BE2C (cell line): ENCODE measurements around the gene PATL1.
A peak's percentile ranks its signal among the peaks of the same experiment; 100 is the strongest.

Source experiments
- DNase-seq: peaks from one replicate; pipeline ENCODE4 v3.0.0-alpha.2; 2020
- H3K27me3 ChIP-seq: fragments of 250-450 bp; sonication (Bioruptor Pico); 2 replicates; pipeline ENCODE4 v1.5.1; 2020; ENCODE audit warnings: mild to moderate bottlenecking
- H3K36me3 ChIP-seq: fragments of 250-450 bp; sonication (Bioruptor Pico); 2 replicates; pipeline ENCODE4 v1.5.1; 2020; ENCODE audit warnings: mild to moderate bottlenecking
- H3K4me1 ChIP-seq: fragments of 250-450 bp; sonication (Bioruptor Pico); 2 replicates; pipeline ENCODE4 v1.5.1; 2020
- H3K4me3 ChIP-seq: 2 replicates; pipeline ENCODE4 v1.5.1; 2011; ENCODE audit warnings: low read depth, low read length
- H3K9me3 ChIP-seq: fragments of 250-450 bp; sonication (Bioruptor Pico); 2 replicates; pipeline ENCODE4 v1.5.1; 2020
- TF ChIP-seq, protein P1 (sequence below): IDR thresholded peaks from 2 replicates; pipeline ENCODE4 v1.5.1; 2012; ENCODE audit warnings: mild to moderate bottlenecking, low read depth, low read length

PATL1 gene

DNA sequence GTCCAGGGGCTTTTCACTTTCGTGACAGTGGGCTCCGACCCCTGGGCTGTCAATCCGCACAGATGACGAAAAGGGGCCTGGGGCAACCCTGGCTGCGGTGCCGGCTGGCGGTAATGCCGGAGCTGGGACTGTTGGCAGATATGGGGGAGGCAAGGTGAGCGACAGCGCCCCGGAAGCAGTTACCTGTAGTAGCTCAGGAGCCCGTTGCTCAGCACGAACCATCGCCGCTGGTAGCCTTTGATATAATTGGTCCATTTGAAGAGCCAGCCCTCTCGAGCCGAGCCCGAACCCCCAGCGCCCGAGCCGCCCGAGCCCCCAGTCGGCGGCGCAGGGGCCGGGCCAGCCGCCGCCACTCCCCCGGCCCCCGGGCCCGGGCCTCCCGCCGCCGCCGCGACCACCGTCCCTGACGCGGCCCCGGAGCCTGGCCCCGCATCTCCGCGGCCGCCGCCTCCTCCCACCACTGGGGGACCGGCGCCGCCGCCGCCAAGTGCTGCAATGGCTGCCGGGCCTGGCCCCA, 53.7 kb downstream of the PATL1 start:
- Histone ChIP-seq H3K4me1 (no peaks in the 10 kb centered on the region), H3K27me3 (no peaks in the 10 kb centered on the region), H3K4me3 (peak overlapping the region; percentile 82), H3K36me3 (peaks cover 1% of the 10 kb centered on the region; the same call in 1 of the 2 replicates), H3K9me3 (no peaks in the 10 kb centered on the region)
- peak; percentile 11 for DNase-seq
- TF ChIP-seq, protein P1, sequence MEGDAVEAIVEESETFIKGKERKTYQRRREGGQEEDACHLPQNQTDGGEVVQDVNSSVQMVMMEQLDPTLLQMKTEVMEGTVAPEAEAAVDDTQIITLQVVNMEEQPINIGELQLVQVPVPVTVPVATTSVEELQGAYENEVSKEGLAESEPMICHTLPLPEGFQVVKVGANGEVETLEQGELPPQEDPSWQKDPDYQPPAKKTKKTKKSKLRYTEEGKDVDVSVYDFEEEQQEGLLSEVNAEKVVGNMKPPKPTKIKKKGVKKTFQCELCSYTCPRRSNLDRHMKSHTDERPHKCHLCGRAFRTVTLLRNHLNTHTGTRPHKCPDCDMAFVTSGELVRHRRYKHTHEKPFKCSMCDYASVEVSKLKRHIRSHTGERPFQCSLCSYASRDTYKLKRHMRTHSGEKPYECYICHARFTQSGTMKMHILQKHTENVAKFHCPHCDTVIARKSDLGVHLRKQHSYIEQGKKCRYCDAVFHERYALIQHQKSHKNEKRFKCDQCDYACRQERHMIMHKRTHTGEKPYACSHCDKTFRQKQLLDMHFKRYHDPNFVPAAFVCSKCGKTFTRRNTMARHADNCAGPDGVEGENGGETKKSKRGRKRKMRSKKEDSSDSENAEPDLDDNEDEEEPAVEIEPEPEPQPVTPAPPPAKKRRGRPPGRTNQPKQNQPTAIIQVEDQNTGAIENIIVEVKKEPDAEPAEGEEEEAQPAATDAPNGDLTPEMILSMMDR = no peak

DNA sequence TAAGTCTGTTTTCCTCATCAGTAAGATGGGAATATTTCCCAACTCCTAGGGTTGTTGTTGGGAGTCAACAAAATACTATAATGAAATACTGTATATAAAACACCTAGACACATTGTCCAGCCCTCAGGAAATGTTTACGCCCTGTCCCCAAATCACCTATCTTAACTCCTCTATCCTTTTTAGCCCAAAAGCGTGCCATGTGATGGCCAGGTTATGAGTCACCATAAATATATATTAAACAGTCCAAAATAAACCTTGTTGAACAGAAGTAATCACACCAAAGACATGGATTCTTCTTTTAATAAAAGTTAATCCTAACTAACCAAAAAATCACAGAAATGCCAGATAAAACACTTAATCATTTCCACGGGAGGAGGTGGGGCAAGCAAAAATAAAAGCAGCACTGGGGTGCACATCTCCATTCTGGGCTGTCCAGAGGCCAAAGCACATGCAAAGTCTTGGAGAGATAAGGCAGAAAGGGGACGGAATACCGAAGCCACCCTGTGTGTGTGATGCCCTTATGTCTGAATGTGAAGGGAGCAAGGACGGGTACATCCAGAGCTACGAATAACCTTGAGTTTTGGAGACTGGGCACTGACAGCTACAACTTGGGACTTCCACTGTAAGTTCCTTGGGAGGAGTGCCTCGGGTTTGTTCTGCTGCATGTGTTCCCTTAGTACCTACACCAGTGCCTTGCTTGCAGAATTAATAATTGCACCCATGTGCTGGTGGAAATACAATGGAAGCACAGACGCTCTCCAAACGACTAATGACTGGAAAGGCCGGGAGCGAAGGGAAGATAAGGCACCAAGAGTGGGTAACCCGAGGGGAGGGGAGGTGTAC, 54.3 kb downstream of the PATL1 start:
- TF ChIP-seq, protein P1 = no peak
- Histone ChIP-seq H3K9me3 (no peaks in the 10 kb centered on the region), H3K4me3 (peak overlapping the region; percentile 82), H3K4me1 (no peaks in the 10 kb centered on the region), H3K36me3 (peaks cover 2% of the 10 kb centered on the region; the same call in 1 of the 2 replicates), H3K27me3 (no peaks in the 10 kb centered on the region)
- no peak for DNase-seq

DNA sequence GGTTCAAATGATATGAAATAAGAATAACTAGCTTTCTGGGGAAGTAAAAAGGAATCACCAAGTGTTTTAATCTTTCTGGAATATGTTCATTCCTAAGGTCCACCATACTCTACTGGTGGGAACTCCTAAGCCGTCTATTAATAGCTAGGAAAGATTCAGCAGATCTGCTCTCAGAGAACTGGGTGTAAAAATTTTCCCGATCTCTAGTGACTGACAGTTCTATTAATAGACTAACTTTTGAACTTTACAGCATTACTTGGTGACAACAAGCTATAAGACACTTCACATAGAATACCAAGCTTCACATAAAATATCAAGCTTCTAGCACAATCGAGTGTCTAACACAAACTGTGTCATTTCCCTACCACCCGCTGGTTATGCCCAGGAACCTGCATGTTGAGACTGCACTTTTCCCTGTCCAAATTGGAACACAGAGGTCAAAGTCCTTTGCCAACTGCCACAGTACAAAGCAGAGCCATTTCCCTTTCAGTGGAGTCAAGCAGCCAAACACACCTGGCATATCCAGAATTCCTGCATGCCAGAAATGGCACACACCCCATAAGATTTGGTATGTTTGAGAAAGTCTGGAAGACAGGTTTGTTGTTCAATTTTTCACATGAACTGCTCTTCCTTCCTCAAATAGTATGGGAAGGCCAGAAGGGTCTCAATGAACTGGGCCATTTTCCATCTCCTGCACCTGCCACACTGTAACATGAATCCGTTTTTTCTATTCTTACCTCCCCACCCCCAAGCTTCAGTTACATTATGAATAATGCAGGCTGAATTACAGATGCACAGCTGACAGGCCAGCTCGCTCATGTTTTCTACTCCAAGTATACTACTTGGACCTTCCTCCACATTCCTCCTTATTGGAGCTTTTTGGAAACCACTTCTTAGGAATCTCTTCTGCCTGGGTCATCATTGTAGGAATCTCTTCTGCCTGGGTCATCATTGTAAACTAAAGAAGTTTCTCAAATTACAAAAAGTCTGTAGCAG, 57.0 kb downstream of the PATL1 start:
- no peak for DNase-seq
- peaks cover 2% of the 10 kb centered on the region for H3K36me3 ChIP-seq
- no peak overlapping the region for H3K4me3 ChIP-seq
- no peaks in the 10 kb centered on the region for H3K27me3 ChIP-seq
- no peaks in the 10 kb centered on the region for H3K4me1 ChIP-seq
- TF ChIP-seq, protein P1 = no peak
- H3K9me3 ChIP-seq = no peaks in the 10 kb centered on the region

DNA sequence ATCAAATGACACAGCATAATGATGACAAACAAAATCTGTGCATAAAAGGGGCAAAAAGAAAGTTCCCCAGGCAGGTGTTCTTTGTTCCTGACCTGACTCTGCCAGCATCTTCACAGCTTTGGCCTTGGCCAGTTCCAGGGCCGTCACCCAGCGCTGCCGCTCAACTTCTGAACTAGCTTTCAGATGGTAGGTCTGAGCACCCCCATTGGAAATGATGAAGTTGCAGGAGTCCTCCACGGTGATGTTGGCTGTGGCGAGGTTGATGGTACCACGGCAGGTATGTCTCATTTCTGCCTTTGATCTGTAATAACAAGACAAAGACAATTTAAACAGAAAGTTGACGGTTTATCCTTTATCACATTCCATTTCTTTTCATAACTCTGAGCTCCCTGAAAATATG, 58.5 kb downstream of the PATL1 start:
- no peaks in the 10 kb centered on the region for H3K4me1 ChIP-seq

DNA sequence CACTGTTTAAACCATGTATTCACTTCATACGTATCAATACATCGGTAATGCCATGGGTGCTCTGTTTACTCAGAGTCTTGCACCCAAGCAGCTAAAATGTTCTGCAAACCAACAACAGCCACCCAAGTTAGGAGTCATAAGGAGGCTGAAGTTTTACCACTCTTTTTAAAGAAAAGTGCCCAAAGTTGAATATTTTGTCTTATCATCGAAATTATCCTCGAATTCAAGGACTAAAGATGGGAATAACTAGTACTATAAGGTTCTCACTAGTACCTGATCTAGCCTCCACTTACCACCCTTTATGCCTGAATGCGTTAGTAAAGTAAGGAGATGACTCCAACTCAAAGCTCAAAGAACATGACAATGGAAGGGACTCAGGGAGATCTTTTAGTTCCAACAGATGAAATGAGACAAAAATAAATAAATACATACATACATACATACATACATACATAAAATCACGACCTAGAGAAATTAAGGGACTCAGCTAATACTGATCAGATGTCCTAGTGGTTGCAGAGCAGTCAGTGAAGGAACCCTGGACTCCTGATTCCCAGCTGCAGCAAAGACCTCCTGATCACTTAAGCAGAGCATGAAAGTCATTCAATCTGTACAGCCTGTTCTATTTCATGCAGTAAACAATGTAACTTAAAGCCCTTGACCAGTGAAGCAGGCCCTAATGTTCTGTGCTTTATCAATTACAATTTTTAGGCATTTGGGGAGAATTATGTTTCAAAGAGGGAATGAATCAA, 61.0 kb downstream of the PATL1 start:
- Histone ChIP-seq H3K27me3 (no peaks in the 10 kb centered on the region), H3K4me3 (no peak overlapping the region), H3K9me3 (no peaks in the 10 kb centered on the region), H3K4me1 (no peaks in the 10 kb centered on the region), H3K36me3 (peaks cover 5% of the 10 kb centered on the region)
- TF ChIP-seq, protein P1 = no peak
- no peak for DNase-seq

More for the DNA sequence above, 58.5 kb downstream of the PATL1 start:
- peaks cover 5% of the 10 kb centered on the region for H3K36me3 ChIP-seq
- no peaks in the 10 kb centered on the region for H3K27me3 ChIP-seq
- no peak for DNase-seq
- H3K9me3 ChIP-seq = no peaks in the 10 kb centered on the region
- no peak overlapping the region for H3K4me3 ChIP-seq
- TF ChIP-seq, protein P1 = no peak
